Left kidney (tissue), 2 donors: ENCODE data around the gene ENTPD2. TPM values are rescaled to one million over a fixed set of nuclear protein-coding genes. Genes with fewer than 3 reads are reported as not detected.
"Not testable (repeated sequence)": the region's sequence is repeated elsewhere in the genome, so short reads cannot be mapped to it uniquely, and the experiment has no call there.

ENCODE experiments used
- DNase-seq: peaks from one replicate; pipeline ENCODE4 v3.0.0-alpha.2; 2013
- polyA plus RNA-seq: library from polyadenylated mRNA; unstranded; fragments of 120-200 nt; gene quantifications from one replicate; pipeline ENCODE4 v1.2.1, GENCODE V29; 2013; ENCODE audit not compliant: insufficient read length

The ENTPD2 gene
- polyA plus RNA-seq, 1 donor, result 4.7 TPM

GRCh38 chr9:137065336-137065967, 11.6 kb upstream of the ENTPD2 start:
- no peak for DNase-seq

GRCh38 chr9:137064880-137065164, 11.0 kb upstream of the ENTPD2 start:
- no peak for DNase-seq

- no peak for DNase-seq
Observed at GRCh38 chr9:137064027-137064879, 10.4 kb upstream of the ENTPD2 start.

GRCh38 chr9:137063311-137064026, 9.6 kb upstream of the ENTPD2 start:
- DNase-seq, result no peak

- not testable (repeated sequence) for DNase-seq
Observed at GRCh38 chr9:137062798-137063197, 8.9 kb upstream of the ENTPD2 start.

- no peak for DNase-seq
Observed at GRCh38 chr9:137062384-137062783, 8.5 kb upstream of the ENTPD2 start.

GRCh38 chr9:137058521-137059234, 4.8 kb upstream of the ENTPD2 start:
- no peak for DNase-seq

- DNase-seq, result no peak
Observed at GRCh38 chr9:137057545-137057944, 3.7 kb upstream of the ENTPD2 start.

- no peak for DNase-seq
Observed at GRCh38 chr9:137056739-137057415, 3.0 kb upstream of the ENTPD2 start.

GRCh38 chr9:137055385-137056364, 1.8 kb upstream of the ENTPD2 start:
- DNase-seq, result no peak

GRCh38 chr9:137054932-137055384, 1.1 kb upstream of the ENTPD2 start:
- DNase-seq, result no peak

- DNase-seq, result no peak
Observed at GRCh38 chr9:137052998-137053943, 590 bp downstream of the ENTPD2 start.

- no peak for DNase-seq
Observed at GRCh38 chr9:137052293-137052692, 1.6 kb downstream of the ENTPD2 start.

- DNase-seq, result no peak
Observed at GRCh38 chr9:137051145-137051724, 2.6 kb downstream of the ENTPD2 start.

GRCh38 chr9:137050570-137050969, 3.3 kb downstream of the ENTPD2 start:
- DNase-seq, result no peak

- no peak for DNase-seq
Observed at GRCh38 chr9:137049544-137050449, 4.1 kb downstream of the ENTPD2 start.

- no peak for DNase-seq
Observed at GRCh38 chr9:137048655-137049543, 5.0 kb downstream of the ENTPD2 start.
